Measurements from ENCODE around the gene ASTN2. TPM values are rescaled to one million over a fixed set of nuclear protein-coding genes. Genes with fewer than 3 reads are reported as not detected.

The ASTN2 gene
- total and polyA plus RNA-seq, 10 donors, result 0.87 to 6.1 (median 3.7) TPM

GRCh38 chr9:117278471-117279035, 136.3 kb downstream of the ASTN2 start:
- intact Hi-C loops (cut with DNase I; ENCODE audit: low total_unique reads), result no loop called here
- no peaks in the 10 kb centered on the region for H3K4me1 ChIP-seq
- no peaks in the 10 kb centered on the region for H3K9me3 ChIP-seq
- no peak for DNase-seq
- no peak overlapping the region for H3K4me3 ChIP-seq
- H3K27me3 ChIP-seq (replicated peaks in 1 of 7), result no peaks in the 10 kb centered on the region
- no peak overlapping the region for H3K27ac ChIP-seq
- 63 to 80% (median 76%) methylated on average over 7 of the region's 7 CpGs for WGBS, 5 donors
- TF ChIP-seq POLR2A (IDR thresholded peaks at IDR 0.05), result no peak
- no peak for TF ChIP-seq POLR2AphosphoS5 (IDR thresholded peaks at IDR 0.05)
- TF ChIP-seq, protein P1, sequence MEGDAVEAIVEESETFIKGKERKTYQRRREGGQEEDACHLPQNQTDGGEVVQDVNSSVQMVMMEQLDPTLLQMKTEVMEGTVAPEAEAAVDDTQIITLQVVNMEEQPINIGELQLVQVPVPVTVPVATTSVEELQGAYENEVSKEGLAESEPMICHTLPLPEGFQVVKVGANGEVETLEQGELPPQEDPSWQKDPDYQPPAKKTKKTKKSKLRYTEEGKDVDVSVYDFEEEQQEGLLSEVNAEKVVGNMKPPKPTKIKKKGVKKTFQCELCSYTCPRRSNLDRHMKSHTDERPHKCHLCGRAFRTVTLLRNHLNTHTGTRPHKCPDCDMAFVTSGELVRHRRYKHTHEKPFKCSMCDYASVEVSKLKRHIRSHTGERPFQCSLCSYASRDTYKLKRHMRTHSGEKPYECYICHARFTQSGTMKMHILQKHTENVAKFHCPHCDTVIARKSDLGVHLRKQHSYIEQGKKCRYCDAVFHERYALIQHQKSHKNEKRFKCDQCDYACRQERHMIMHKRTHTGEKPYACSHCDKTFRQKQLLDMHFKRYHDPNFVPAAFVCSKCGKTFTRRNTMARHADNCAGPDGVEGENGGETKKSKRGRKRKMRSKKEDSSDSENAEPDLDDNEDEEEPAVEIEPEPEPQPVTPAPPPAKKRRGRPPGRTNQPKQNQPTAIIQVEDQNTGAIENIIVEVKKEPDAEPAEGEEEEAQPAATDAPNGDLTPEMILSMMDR (IDR thresholded peaks at IDR 0.05 in 8 of 11, conservative IDR thresholded peaks at IDR 0.05 in 3 of 11), result no peak
- no peaks in the 10 kb centered on the region for H3K36me3 ChIP-seq

DNA sequence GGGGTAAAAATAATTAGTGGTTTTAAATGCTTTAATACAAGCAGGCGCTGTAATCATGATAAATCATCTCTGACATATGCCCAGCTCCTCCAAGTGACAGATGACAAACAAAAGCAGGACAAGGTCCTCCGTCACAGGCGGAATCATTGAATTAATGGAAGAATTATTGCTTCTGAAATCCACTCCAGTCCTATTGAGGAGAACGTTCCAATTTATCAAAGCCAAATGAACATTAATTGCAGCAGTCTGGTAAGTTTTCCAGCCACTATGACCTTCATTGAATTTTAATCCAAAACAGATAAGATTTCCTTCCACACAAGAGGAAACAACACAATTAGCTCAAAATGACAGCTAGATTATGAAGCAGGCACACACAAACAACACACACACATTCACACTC, 136.8 kb downstream of the ASTN2 start:
- intact Hi-C loops (cut with DNase I; ENCODE audit: low total_unique reads), result no loop called here
- 60 to 73% (median 69%) methylated on average over 4 of the region's 4 CpGs for WGBS, 5 donors
- H3K4me3 ChIP-seq, result no peak overlapping the region
- DNase-seq, result no peak
- H3K36me3 ChIP-seq, result no peaks in the 10 kb centered on the region
- H3K9me3 ChIP-seq, result no peaks in the 10 kb centered on the region
- no peaks in the 10 kb centered on the region for H3K4me1 ChIP-seq
- no peak overlapping the region for H3K27ac ChIP-seq
- TF ChIP-seq, protein P1 (IDR thresholded peaks at IDR 0.05 in 8 of 11, conservative IDR thresholded peaks at IDR 0.05 in 3 of 11), result no peak
- TF ChIP-seq POLR2A (IDR thresholded peaks at IDR 0.05) (no peak), POLR2AphosphoS5 (IDR thresholded peaks at IDR 0.05) (no peak)
- no peaks in the 10 kb centered on the region for H3K27me3 ChIP-seq (replicated peaks in 1 of 7)

DNA sequence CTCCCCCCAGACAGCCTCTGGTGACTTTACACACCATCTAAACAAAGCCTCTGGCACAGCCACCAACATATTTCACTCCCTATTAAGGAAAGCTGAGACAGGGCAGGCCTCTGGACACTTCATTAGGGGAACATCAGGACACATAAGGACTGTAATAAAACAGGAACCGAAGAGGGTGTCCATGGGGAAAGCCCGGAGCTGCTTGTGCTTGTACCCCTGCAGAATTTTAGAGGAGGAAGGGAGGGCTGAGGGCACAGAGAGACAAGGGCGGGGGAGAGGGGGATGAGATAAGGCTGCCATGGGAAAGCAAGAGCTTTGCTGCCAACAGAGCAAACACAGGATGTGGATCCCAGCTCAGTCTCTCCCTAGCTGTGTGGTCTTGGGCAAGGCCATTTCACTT, 138.4 kb downstream of the ASTN2 start:
- H3K27ac ChIP-seq, result no peak overlapping the region
- H3K9me3 ChIP-seq, result no peaks in the 10 kb centered on the region
- no peak for DNase-seq
- intact Hi-C loops (cut with DNase I; ENCODE audit: low total_unique reads), result no loop called here
- no peaks in the 10 kb centered on the region for H3K27me3 ChIP-seq (replicated peaks in 1 of 7)
- H3K36me3 ChIP-seq, result no peaks in the 10 kb centered on the region
- 58 to 76% (median 64%) methylated on average over 3 of the region's 3 CpGs for WGBS, 5 donors
- no peak for TF ChIP-seq POLR2AphosphoS5 (IDR thresholded peaks at IDR 0.05)
- TF ChIP-seq POLR2A (IDR thresholded peaks at IDR 0.05), result no peak
- TF ChIP-seq, protein P1 (IDR thresholded peaks at IDR 0.05 in 8 of 11, conservative IDR thresholded peaks at IDR 0.05 in 3 of 11), result no peak
- no peaks in the 10 kb centered on the region for H3K4me1 ChIP-seq
- no peak overlapping the region for H3K4me3 ChIP-seq

DNA sequence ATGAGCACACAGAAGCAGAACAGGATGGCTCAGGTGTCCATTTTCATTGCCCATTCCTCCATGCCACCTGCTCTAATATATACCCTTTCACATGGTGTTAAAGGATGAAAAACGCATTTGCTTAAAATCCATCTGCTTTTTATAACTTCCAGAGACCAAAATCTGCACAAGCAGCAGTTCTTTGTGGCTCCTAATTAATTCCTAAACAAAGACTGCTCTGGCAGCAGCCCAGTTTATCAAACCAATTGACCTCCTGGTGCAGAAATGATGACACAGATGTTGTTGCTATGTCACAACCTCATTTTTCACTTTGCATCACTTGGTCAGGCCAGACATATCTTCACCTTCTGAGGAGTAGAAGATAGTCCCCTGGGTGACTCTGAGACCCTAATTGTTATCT, 141.2 kb downstream of the ASTN2 start:
- no peaks in the 10 kb centered on the region for H3K9me3 ChIP-seq
- H3K27me3 ChIP-seq (replicated peaks in 1 of 7), result no peaks in the 10 kb centered on the region
- no peak for DNase-seq
- 63 to 84% (median 75%) methylated on average over 1 of the region's 1 CpG for WGBS, 5 donors
- TF ChIP-seq, protein P1 (IDR thresholded peaks at IDR 0.05 in 8 of 11, conservative IDR thresholded peaks at IDR 0.05 in 3 of 11), result no peak
- TF ChIP-seq POLR2AphosphoS5 (IDR thresholded peaks at IDR 0.05) (no peak), POLR2A (IDR thresholded peaks at IDR 0.05) (no peak)
- H3K36me3 ChIP-seq, result no peaks in the 10 kb centered on the region
- no peak overlapping the region for H3K27ac ChIP-seq
- H3K4me3 ChIP-seq, result no peak overlapping the region
- no peaks in the 10 kb centered on the region for H3K4me1 ChIP-seq
- intact Hi-C loops (cut with DNase I; ENCODE audit: low total_unique reads), result no loop called here

All from spleen (tissue), 11 donors.